SIG-M5 (cell line): Measurements from ENCODE around the gene EFHD2.

Source experiments
- DNase-seq: peaks from one replicate; lab custom pipeline; 2025; lab: John Stamatoyannopoulos, UW

Gene EFHD2

GRCh38 chr1:15430787-15431570 is 21.3 kb downstream of the EFHD2 start:
- no peak for DNase-seq

- no peak for DNase-seq
Measured at GRCh38 chr1:15431571-15431948, 21.9 kb downstream of the EFHD2 start.

GRCh38 chr1:15432324-15432723 is 22.6 kb downstream of the EFHD2 start:
- no peak for DNase-seq

GRCh38 chr1:15433471-15433870 is 23.8 kb downstream of the EFHD2 start:
- no peak for DNase-seq

GRCh38 chr1:15434739-15435138 is 25.1 kb downstream of the EFHD2 start:
- DNase-seq = peak; percentile 66

GRCh38 chr1:15435239-15436077 is 25.8 kb downstream of the EFHD2 start:
- DNase-seq = no peak

GRCh38 chr1:15436881-15437442 is 27.3 kb downstream of the EFHD2 start:
- DNase-seq = no peak

GRCh38 chr1:15439325-15439724 is 29.6 kb downstream of the EFHD2 start:
- DNase-seq = no peak

GRCh38 chr1:15440357-15440756 is 30.7 kb downstream of the EFHD2 start:
- no peak for DNase-seq

- DNase-seq = no peak
Measured at GRCh38 chr1:15441247-15441646, 31.6 kb downstream of the EFHD2 start.

- DNase-seq = no peak
Measured at GRCh38 chr1:15442119-15442518, 32.4 kb downstream of the EFHD2 start.

GRCh38 chr1:15442759-15443158 is 33.1 kb downstream of the EFHD2 start:
- no peak for DNase-seq

- no peak for DNase-seq
Measured at GRCh38 chr1:15443281-15443680, 33.6 kb downstream of the EFHD2 start.

GRCh38 chr1:15444468-15445389 is 35.0 kb downstream of the EFHD2 start:
- DNase-seq = no peak

- DNase-seq = no peak
Measured at GRCh38 chr1:15445390-15446122, 35.9 kb downstream of the EFHD2 start.

- DNase-seq = no peak
Measured at GRCh38 chr1:15446212-15446611, 36.5 kb downstream of the EFHD2 start.

GRCh38 chr1:15448877-15449462 is 39.3 kb downstream of the EFHD2 start:
- no peak for DNase-seq

GRCh38 chr1:15449567-15449966 is 39.9 kb downstream of the EFHD2 start:
- no peak for DNase-seq

GRCh38 chr1:15451014-15451722 is 41.5 kb downstream of the EFHD2 start:
- DNase-seq = no peak

GRCh38 chr1:15452216-15452615 is 42.5 kb downstream of the EFHD2 start:
- no peak for DNase-seq
